Mesenchymal stem cell (in vitro differentiated cells and primary cell): ENCODE measurements around the gene SRRM4.

ENCODE experiments used
- DNase-seq: peaks from one replicate; pipeline ENCODE4 v3.0.0-alpha.2; 2013
- H2AFZ ChIP-seq: one replicate; pipeline ENCODE4 v1.6.1; 2013; ENCODE audit warnings: low read depth, mild to moderate bottlenecking, control low read depth, inconsistent platforms, low read length, moderate library complexity
- H2AK5ac ChIP-seq: 2 replicates; pipeline ENCODE4 v1.6.1; 2013; ENCODE audit warnings: low read length, moderate library complexity, mild to moderate bottlenecking, inconsistent platforms; ENCODE audit not compliant: severe bottlenecking
- H2BK120ac ChIP-seq: one replicate; pipeline ENCODE4 v1.6.1; 2013; ENCODE audit warnings: low read depth, mild to moderate bottlenecking, inconsistent platforms, low read length, moderate library complexity
- H2BK12ac ChIP-seq, 2 experiments: one replicate each; pipeline ENCODE4 v1.6.1; 2013; ENCODE audit warnings: inconsistent platforms in 2 of 2, low read length in 2 of 2, mild to moderate bottlenecking in 2 of 2, moderate library complexity in 2 of 2, control low read depth in 1 of 2
- H2BK15ac ChIP-seq: one replicate; pipeline ENCODE4 v1.6.1; 2013; ENCODE audit warnings: mild to moderate bottlenecking, low read depth, inconsistent platforms; ENCODE audit not compliant: poor library complexity, severe bottlenecking
- H2BK5ac ChIP-seq: 2 replicates; pipeline ENCODE4 v1.6.1; 2013; ENCODE audit warnings: low read depth, mild to moderate bottlenecking, low read length, control low read depth, inconsistent platforms; ENCODE audit not compliant: poor library complexity, severe bottlenecking
- H3K14ac ChIP-seq, 2 experiments: one replicate each; pipeline ENCODE4 v1.6.1; 2013; ENCODE audit warnings: inconsistent platforms in 2 of 2, low read length in 2 of 2, control low read depth in 1 of 2, mild to moderate bottlenecking in 1 of 2, moderate library complexity in 1 of 2
- H3K18ac ChIP-seq, 2 experiments: one replicate each; pipeline ENCODE4 v1.6.1; 2013; ENCODE audit warnings: inconsistent platforms in 2 of 2, low read length in 2 of 2, control low read depth in 1 of 2, low read depth in 1 of 2, mild to moderate bottlenecking in 1 of 2
- H3K23ac ChIP-seq, 2 experiments: one replicate each; pipeline ENCODE4 v1.6.1; 2013; ENCODE audit warnings: inconsistent platforms in 2 of 2, low read length in 2 of 2, mild to moderate bottlenecking in 2 of 2, moderate library complexity in 2 of 2, control low read depth in 1 of 2
- H3K27ac ChIP-seq: 2 replicates; pipeline ENCODE4 v1.5.1; 2013; ENCODE audit warnings: mild to moderate bottlenecking, moderate library complexity, low read length, control low read depth, inconsistent platforms; ENCODE audit not compliant: poor library complexity, severe bottlenecking
- H3K27me3 ChIP-seq, 2 experiments: 2 replicates each; pipeline versions ENCODE4 v1.6.1 to v1.7.0; 2013; ENCODE audit warnings: low read length in 2 of 2, mild to moderate bottlenecking in 2 of 2, moderate library complexity in 2 of 2, control low read depth in 1 of 2, inconsistent platforms in 1 of 2; ENCODE audit not compliant: control insufficient read depth in 1 of 2, insufficient read depth in 1 of 2
- H3K36me3 ChIP-seq, 2 experiments: 2 replicates each; pipeline versions ENCODE4 v1.6.1 to v1.7.0; 2013; ENCODE audit warnings: low read length in 2 of 2, control low read depth in 1 of 2, inconsistent platforms in 1 of 2, low read depth in 1 of 2, mild to moderate bottlenecking in 1 of 2; ENCODE audit not compliant: insufficient read depth in 2 of 2, control insufficient read depth in 1 of 2
- H3K4ac ChIP-seq, 2 experiments: one replicate each; pipeline ENCODE4 v1.6.1; 2013; ENCODE audit warnings: inconsistent platforms in 2 of 2, low read length in 2 of 2, mild to moderate bottlenecking in 2 of 2, moderate library complexity in 2 of 2, control low read depth in 1 of 2, low read depth in 1 of 2
- H3K4me1 ChIP-seq: 2 replicates; pipeline ENCODE4 v1.6.1; 2013; ENCODE audit warnings: low read depth, low read length, control low read depth; ENCODE audit not compliant: control insufficient read depth, insufficient read depth
- H3K4me2 ChIP-seq: 2 replicates; pipeline ENCODE4 v1.6.1; 2013; ENCODE audit warnings: low read length, mild to moderate bottlenecking, inconsistent platforms; ENCODE audit not compliant: poor library complexity, severe bottlenecking
- H3K4me3 ChIP-seq, 2 experiments: 2 replicates each; pipeline versions ENCODE4 v1.5.1 to v1.7.0; 2013; ENCODE audit warnings: low read length in 2 of 2, mild to moderate bottlenecking in 2 of 2, control low read depth in 1 of 2, low read depth in 1 of 2; ENCODE audit not compliant: insufficient read depth in 1 of 2
- H3K79me1 ChIP-seq: replicated peaks from 2 replicates; pipeline ENCODE4 v1.6.1; 2013; ENCODE audit warnings: mild to moderate bottlenecking, control low read depth, low read length, inconsistent platforms; ENCODE audit not compliant: poor library complexity, severe bottlenecking
- H3K9ac ChIP-seq: 2 replicates; pipeline ENCODE4 v1.7.0; 2013; ENCODE audit warnings: mild to moderate bottlenecking, low read length, moderate library complexity
- H3K9me3 ChIP-seq: 2 replicates; pipeline ENCODE4 v1.7.0; 2013; ENCODE audit warnings: mild to moderate bottlenecking, low read length; ENCODE audit not compliant: control insufficient read depth
- H4K8ac ChIP-seq: one replicate; pipeline ENCODE4 v1.6.1; 2013; ENCODE audit warnings: inconsistent platforms, mild to moderate bottlenecking, low read length, moderate library complexity
- H4K91ac ChIP-seq: one replicate; pipeline ENCODE4 v1.6.1; 2013; ENCODE audit warnings: mild to moderate bottlenecking, low read length, inconsistent platforms
- WGBS: methylation state at CpG from one replicate; pipeline ENCODE4 v1.1.7; 2013; ENCODE audit warnings: mixed read lengths; 5-methylcytosine and 5-hydroxymethylcytosine counted together

SRRM4 gene

DNA sequence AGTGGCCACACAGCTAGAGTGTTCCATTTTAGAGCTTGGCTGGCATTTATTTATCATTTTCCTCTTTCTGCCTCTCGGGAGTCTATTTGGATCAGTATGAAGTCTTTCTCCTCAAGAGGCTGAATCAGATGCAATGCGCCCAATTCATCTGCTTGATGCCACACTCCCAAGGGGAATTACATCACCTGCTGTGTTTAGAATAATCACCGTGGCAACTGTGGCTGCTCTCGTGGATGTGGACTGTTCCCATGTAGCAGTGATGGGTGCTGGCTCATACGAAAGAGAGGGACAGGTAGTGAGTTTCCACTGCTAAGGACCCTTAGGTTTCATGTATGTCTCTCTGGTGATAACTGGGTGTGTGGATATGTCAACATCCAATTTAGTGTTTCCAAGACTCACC, 70.7 kb downstream of the SRRM4 start:
- Histone ChIP-seq H2BK12ac (no peak overlapping the region), H2AK5ac (no peak overlapping the region), H3K4me2 (no peak overlapping the region), H3K36me3 (no peaks in the 10 kb centered on the region), H3K4me3 (no peak overlapping the region), H3K9me3 (peaks cover 5% of the 10 kb centered on the region), H4K91ac (no peak overlapping the region), H3K79me1 (no peaks in the 10 kb centered on the region), H2BK5ac (no peak overlapping the region), H3K4me1 (no peaks in the 10 kb centered on the region), H2AFZ (no peak overlapping the region), H3K27ac (no peak overlapping the region), H3K18ac (no peak overlapping the region), H3K14ac (no peak overlapping the region), H2BK15ac (no peak overlapping the region), H3K9ac (no peak overlapping the region), H2BK120ac (no peak overlapping the region), H3K4ac (no peak overlapping the region), H4K8ac (no peak overlapping the region), H3K27me3 (no peaks in the 10 kb centered on the region), H3K23ac (no peak overlapping the region)
- 73% methylated on average over 5 of the region's 5 CpGs for WGBS
- DNase-seq = no peak

DNA sequence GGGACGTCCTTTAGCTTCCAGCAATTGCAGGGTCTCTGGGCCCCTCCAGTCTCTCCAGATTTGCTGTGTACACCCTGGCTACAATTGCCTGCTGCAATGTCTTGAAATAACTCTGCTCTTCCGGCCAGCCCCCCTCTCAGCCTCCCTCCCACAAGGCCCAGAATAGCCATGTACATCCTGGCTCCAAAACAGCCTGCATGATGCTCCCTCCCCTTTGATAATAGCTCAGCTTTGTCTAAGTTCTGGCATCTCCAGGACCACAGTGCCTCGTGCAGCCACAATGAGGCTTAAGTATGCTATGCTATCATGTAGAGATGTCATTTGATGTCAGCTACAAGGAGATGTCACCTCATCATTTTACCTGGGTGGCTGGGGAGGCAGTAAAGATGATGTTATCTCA, 74.6 kb downstream of the SRRM4 start:
- Histone ChIP-seq H3K9ac (no peak overlapping the region), H3K27ac (no peak overlapping the region), H2BK15ac (no peak overlapping the region), H3K4me1 (no peaks in the 10 kb centered on the region), H2AFZ (no peak overlapping the region), H3K4ac (no peak overlapping the region), H3K27me3 (no peaks in the 10 kb centered on the region), H3K4me2 (no peak overlapping the region), H3K9me3 (no peaks in the 10 kb centered on the region), H2BK120ac (no peak overlapping the region), H2AK5ac (no peak overlapping the region), H3K79me1 (no peaks in the 10 kb centered on the region), H3K23ac (no peak overlapping the region), H2BK5ac (no peak overlapping the region), H3K14ac (no peak overlapping the region), H3K18ac (no peak overlapping the region), H4K8ac (no peak overlapping the region), H3K36me3 (no peaks in the 10 kb centered on the region), H2BK12ac (no peak overlapping the region), H4K91ac (no peak overlapping the region), H3K4me3 (no peak overlapping the region)
- no peak for DNase-seq
- WGBS = 49% methylated on average over 3 of the region's 3 CpGs

DNA sequence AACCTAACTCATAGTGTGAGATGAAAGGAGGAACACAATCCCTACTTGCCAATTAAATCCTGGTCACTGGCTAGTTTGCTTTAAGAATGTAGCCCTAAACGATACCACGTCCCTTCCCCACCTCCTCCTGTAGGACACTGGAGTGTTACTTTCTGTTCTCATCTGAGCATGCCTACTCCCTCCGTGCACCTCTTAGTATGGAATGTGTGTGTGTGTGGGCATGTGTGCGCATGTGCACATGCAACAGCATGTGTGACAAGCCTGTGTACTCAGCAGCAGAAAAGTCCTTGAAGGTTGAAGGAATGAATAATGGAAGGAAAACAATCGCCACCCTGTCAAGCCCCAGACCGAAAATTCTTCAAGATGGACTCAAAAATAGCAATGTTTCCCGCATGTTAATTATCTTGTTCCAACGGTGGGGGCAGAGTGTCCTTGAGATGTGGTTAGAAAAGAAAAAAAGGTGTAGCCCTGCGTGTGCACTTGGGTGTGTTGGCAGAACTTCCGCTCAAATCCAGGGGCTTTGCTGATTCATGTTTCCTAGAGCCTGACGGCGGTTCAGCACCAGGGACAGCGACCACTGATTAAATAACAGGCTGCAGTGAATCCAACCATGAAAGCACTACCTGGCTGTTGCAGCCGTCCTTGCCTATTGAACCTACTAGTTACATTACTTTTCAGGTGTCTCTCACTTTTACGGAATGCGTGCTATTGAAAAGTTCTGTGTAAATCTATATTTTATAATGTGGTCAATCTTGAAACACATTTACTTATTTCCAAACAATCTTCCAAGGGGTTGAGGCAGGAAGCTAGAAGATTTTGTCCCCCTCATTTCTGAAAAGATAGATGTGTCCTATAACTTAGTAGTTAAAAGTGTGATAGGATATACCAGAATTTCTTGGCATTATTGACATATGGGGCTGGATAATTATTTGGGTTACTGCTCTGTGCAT, 79.8 kb downstream of the SRRM4 start:
- Histone ChIP-seq H2BK120ac (no peak overlapping the region), H3K4me2 (no peak overlapping the region), H3K18ac (no peak overlapping the region), H2BK15ac (no peak overlapping the region), H3K4me1 (no peaks in the 10 kb centered on the region), H3K27me3 (no peaks in the 10 kb centered on the region), H3K27ac (no peak overlapping the region), H3K79me1 (no peaks in the 10 kb centered on the region), H3K36me3 (no peaks in the 10 kb centered on the region), H3K23ac (no peak overlapping the region), H3K9ac (no peak overlapping the region), H2AK5ac (no peak overlapping the region), H4K8ac (no peak overlapping the region), H3K14ac (no peak overlapping the region), H2AFZ (no peak overlapping the region), H2BK5ac (no peak overlapping the region), H3K9me3 (no peaks in the 10 kb centered on the region), H3K4ac (no peak overlapping the region), H3K4me3 (no peak overlapping the region), H2BK12ac (no peak overlapping the region), H4K91ac (no peak overlapping the region)
- DNase-seq = peak; percentile 18
- 39% methylated on average over 12 of the region's 16 CpGs for WGBS

DNA sequence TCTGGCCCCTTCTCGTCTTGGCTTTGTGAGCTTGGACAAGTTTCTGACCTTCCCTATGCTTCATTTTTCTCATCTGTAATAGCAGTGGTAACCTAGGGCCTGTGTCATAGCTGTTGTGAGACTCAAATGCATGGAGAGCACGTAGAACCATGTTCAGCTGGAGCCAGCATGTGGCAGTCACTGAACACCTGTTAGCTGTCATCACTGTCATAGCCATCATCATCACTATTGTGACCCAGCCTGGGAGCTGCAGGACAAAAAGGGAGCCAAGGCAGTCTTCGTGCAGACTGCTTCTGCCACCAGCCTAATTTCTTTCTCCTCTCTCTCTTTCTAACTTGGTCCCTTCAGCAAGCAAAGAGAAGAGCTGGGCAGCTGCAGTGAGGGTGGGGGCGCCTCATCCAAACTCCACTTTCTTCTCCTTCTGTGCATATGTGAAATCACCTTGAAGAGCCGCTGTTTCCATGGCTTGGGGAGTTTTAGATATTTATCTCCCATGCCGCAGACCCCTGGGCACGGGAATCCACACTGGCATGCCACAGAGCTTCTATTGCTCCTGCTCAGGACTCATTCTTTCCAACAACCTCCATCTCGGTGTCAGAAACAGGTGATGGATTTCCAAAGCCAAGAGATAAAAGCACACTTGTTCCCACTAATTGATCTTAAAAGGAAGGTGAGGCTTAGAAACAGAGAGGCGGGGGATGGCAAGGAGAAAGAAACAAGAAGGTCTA, 87.0 kb downstream of the SRRM4 start:
- H3K79me1 ChIP-seq = no peaks in the 10 kb centered on the region
- no peak overlapping the region for H3K4me3 ChIP-seq
- no peak overlapping the region for H3K4ac ChIP-seq
- 63% methylated on average over 8 of the region's 9 CpGs for WGBS
- no peak overlapping the region for H2AK5ac ChIP-seq
- H3K9ac ChIP-seq = no peak overlapping the region
- no peaks in the 10 kb centered on the region for H3K9me3 ChIP-seq
- H3K27me3 ChIP-seq = no peaks in the 10 kb centered on the region
- no peak overlapping the region for H3K18ac ChIP-seq
- no peak overlapping the region for H3K14ac ChIP-seq
- no peak overlapping the region for H3K27ac ChIP-seq
- no peak overlapping the region for H2BK120ac ChIP-seq
- no peak overlapping the region for H2BK15ac ChIP-seq
- no peak overlapping the region for H3K23ac ChIP-seq
- H2BK5ac ChIP-seq = no peak overlapping the region
- H4K8ac ChIP-seq = no peak overlapping the region
- no peak overlapping the region for H2AFZ ChIP-seq
- no peak overlapping the region for H3K4me2 ChIP-seq
- H2BK12ac ChIP-seq = no peak overlapping the region
- no peak overlapping the region for H4K91ac ChIP-seq
- no peak for DNase-seq
- no peaks in the 10 kb centered on the region for H3K4me1 ChIP-seq
- no peaks in the 10 kb centered on the region for H3K36me3 ChIP-seq
